PC-3 (cell line): ENCODE measurements around the gene BRME1.
"Not testable (repeated sequence)": the region's sequence is repeated elsewhere in the genome, so short reads cannot be mapped to it uniquely, and the experiment has no call there.

Experiments used
- EZH2 ChIP-seq: fragments of 300-600 bp; sonication (generic); IDR thresholded peaks from one replicate; pipeline ENCODE4 v1.6.1; 2017; ENCODE audit warnings: antibody characterized with exemption, mild to moderate bottlenecking, low read length; ENCODE audit not compliant: unreplicated experiment
- TF ChIP-seq, protein P1 (sequence below): fragments of 300-600 bp; sonication (generic); conservative IDR thresholded peaks from 2 replicates; pipeline ENCODE4 v1.5.1; 2017; ENCODE audit warnings: antibody characterized with exemption, low read depth, mild to moderate bottlenecking, low read length

DNA sequence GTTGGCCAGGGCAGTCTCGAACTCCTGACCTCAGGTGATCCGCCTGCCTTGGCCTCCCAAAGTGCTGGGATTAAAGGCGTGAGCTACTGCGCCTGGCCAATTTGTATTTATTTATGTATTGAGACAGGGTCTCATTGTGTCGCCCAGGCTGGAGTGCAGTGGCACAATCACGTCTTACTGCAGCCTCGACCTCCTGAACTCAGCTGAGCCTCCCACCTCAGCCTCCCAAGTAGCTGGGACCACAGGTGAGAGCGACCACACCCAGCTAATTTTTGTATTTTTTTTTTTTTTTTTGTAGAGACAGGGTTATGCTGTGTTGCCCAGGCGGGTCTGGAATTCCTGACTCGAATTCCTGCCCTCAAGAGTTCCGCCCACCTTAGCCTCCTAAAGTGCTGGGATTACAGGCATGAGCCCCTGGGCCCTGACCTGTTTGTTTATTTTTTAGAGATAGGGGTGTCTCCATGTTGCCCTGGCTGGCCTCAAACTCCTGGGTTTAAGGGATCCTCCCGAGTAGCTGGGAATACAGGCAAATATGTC lies 53.7 kb downstream of the BRME1 start:
- TF ChIP-seq, protein P1, sequence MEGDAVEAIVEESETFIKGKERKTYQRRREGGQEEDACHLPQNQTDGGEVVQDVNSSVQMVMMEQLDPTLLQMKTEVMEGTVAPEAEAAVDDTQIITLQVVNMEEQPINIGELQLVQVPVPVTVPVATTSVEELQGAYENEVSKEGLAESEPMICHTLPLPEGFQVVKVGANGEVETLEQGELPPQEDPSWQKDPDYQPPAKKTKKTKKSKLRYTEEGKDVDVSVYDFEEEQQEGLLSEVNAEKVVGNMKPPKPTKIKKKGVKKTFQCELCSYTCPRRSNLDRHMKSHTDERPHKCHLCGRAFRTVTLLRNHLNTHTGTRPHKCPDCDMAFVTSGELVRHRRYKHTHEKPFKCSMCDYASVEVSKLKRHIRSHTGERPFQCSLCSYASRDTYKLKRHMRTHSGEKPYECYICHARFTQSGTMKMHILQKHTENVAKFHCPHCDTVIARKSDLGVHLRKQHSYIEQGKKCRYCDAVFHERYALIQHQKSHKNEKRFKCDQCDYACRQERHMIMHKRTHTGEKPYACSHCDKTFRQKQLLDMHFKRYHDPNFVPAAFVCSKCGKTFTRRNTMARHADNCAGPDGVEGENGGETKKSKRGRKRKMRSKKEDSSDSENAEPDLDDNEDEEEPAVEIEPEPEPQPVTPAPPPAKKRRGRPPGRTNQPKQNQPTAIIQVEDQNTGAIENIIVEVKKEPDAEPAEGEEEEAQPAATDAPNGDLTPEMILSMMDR = not testable (repeated sequence)
- TF ChIP-seq EZH2 = not testable (repeated sequence)
